GM18870 (cell line): ENCODE measurements around the gene TMEM181.
"Not testable (repeated sequence)": the region's sequence is repeated elsewhere in the genome, so short reads cannot be mapped to it uniquely, and the experiment has no call there.

ENCODE experiments used
- ATAC-seq: cut with Tn5 transposase; IDR thresholded peaks from one replicate; pipeline ENCODE4 v1.9.1; 2021; ENCODE audit warnings: moderate library complexity; ENCODE audit not compliant: unreplicated experiment

Gene TMEM181

DNA sequence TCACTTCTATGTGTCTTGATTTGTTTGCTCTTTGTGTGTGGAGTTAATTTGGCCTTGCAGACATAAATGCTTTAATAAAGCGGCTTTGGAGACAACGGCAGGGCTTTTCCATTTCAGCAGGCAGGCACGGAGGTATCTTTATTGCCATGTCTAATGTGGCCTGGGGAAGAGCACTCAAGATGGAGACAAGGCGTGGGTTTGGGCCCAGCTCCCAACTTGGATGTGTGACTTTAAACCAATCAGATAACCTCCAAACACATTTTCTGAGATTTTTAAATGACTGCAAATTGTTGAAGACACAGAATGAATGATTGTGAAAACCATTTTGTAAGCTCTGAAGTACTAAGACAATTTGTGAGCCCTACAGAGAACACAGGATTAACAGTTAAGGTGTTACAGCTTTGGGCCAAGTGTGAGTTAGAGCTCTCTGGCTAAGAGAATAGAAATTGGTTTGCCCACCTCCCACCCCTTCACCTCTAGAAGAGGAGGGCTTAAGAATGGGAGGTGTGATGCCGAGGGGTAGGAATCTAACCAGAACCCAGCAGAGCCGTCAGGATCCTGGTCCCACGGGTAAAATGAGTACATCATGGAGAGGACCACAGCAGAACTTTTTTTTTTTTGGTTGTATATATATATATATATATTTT is 75.7 kb downstream of the TMEM181 start:
- no peak for ATAC-seq

DNA sequence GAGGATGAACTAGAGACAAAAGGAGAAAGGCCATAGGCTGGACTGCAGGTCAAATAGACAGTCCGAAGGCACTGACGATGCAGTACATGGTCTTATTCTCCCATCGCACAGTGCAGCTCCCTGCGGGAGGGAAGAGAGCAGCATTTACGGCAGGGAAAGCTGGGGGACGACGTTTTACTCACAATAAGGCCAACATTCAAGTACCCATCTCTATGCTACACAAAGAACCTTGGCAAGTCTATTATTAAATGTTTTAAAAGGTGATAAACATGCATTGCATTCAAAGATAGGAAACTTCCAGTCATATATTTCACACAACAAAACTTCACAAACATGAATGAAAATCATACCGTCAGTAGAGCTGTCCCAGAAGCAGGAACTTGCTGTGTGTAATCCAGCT is 76.9 kb downstream of the TMEM181 start:
- ATAC-seq = no peak

DNA sequence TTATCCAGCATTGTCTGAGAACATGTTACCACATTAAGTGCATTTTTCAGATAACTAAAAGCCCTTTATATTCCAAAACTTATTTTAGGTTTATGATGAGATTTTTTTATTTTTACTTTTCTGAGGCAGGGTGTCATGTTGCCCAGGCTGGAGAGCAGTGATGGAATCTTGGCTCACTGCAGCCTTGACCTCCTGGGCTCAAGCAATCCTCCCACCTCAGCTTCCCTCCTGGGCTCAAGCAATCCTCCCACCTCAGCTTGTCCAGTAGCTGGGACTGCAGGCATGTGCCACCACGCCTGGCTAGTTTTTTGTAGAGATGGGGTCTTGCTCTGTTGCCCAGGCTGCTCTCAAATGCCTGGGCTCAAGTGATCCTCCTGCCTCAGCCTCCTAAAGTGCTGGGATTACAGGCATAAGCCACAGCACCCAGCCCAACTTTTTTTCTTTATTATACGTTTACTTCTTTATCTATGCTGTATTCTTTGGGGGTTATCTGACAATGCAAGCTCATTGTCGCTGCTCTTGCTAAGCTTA is 78.5 kb downstream of the TMEM181 start:
- ATAC-seq = no peak

DNA sequence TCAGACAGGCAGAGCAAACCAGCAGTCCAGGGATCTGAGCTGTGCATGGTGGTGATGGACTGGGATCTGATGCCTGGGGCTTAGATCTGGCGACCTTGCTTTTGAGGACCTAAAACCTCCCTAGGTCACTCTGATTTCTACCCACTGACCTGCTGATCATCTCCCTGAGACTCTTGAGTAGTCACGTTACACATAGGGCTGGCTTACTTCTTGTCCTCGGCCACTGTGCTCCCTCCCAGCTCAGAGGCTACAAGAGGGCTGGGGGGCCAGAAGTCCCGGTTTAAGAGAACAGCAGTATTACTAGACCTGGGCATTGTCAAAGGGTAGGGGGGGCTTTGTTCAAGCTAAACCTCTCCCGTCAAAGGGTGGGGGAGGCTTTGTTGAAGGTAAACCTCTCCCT is 79.2 kb downstream of the TMEM181 start:
- ATAC-seq = no peak

DNA sequence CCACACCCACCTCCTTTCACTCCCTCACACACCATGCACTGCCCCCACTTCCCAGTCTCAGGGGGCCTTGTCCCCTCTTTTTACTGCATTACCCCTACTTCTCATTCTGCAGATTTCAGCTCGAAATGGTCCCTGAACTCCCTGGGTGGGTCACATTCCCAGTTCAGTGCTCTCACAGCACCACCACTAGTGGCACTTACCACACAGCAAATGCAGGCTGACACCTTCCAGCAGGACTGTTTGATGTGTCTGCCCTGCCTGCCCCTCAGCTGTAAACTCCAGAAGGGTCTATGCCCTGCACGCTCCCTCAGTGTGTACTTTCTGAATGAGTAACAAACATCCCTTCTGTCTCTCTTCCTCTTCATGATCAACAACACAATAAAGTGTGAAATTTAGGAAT is 80.6 kb downstream of the TMEM181 start:
- ATAC-seq = no peak

DNA sequence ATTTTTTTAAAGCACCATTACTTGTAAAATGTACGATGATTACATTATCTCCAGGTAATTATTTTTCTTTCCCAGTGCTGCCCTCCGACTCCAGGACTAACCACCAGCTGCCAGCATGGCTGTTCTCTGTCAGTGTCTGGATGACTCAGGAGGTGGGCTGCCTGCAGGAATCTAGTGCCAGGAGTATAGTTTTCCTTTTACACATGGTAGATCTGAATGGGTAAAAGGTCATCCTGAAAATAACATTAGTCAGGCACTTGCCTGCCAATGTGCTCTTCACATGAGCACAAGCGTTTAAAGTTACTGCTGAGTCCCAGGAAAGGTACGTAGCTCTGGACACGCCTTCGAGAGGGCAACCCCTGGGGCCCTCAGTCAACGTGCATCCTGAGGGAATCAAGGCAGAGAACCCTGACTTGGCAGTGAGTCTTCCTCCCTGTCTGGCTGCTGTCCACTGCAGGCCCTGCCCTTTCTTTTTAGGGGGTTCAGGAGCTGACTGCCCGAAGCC is 82.3 kb downstream of the TMEM181 start:
- no peak for ATAC-seq

DNA sequence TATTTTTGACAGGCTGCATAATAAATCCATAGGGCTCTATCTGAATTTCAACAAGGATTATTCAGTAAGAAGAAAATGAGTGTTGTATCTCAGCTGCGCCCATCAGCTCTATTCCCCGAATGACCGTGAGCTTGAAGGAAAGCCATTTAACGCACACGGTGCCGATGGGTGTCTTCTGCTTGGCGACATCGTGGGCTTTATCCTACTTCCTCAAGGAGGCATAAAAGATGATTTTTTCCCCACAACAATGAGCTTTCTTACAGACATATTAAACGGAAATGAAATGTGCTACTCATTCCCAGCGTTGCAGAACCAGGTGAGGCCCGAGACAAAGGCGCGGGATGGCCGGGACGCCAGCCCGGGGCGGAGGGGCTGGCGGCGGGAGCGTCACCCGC is 83.9 kb downstream of the TMEM181 start:
- ATAC-seq = no peak

DNA sequence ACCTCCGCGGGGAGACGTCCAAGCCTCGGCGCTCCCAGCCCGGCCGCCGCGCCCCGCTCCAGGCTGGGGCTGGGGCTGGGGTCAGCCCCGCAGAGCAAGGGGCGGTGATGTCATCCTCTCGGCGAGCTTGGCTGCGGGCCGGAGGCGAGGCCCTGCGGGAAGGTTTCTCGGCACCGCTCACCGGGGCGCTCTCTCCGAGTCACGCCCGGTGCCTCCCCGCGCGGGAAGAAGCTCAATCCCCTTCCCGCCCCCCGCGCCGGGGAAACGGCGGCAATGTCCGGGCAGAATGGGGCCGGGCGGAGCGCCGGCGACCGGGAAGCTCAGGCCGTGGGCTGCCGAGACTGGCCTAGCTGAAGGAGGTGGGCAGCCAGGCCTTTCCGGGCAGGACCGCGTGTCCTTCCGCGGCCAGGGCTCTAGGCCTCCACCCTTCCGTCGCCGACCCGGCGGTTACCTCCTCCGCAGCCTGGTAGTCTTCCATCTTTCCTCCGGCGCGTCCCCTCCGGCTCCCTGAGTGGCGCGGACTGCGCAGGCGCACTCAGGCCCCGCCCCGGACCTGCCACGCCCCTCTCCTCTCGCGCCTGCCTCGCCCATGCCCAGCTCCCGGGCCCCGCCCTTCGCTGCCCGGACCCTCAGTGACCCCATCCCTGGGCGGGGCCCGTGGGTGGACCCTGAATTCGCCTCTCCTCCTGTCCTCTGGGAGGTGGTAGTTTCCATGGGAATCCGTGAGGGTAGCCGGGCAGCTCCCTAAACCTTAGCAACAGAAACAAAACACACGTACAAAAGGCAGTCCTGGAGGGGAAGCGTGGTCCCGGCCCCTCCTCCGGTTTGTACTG is 84.6 kb downstream of the TMEM181 start, which contains the start of gene DYNLT1:
TSS of gene DYNLT1 (minus strand) at position 513 of the 833 bp plus-strand sequence. CDS start at position 478, 35 bp downstream.
- ATAC-seq = peak; percentile 26

DNA sequence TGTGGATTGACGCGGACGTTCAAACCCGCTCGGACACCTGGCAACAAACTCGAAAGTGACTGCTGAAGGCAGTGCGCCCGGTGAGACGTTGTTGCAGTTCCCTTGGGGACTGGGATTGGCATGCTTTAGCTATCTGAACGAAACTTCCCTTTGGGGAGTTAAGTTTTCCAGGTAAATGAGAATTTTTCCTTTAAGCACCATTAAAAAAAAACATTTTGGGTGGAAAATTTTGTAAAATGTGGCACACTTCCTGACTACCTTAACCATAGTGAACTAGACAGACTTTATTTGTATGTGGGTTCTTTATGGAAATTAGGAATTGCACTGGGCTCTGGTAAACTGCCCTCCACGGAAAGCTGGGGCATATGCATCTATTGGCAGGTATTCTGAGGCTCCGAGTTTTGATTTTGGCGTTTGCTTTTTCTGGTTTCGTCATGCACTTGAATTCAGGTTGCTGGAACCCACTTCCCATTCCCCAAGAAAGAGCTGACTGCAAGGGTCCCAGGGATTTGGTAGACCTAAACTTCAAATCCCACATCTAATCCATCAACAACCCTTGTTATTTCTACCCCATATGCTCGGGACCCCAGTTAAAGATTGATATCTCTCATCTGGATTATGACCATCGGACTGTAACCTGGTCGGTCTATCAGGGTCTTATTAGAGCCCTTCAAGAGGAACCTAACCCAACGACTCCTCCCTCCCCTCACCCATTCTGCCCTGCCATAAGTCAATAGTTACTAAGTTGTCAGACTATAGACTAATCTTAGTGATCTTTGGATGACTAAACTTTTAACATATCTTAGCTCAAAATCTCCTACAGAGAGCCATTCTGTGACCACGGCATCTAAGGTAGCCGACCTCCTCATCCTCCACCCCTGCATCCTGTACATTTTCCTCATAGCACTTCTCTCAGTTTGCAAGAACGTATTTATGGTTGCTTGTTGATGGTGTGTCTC is 85.5 kb downstream of the TMEM181 start:
- ATAC-seq = no peak

DNA sequence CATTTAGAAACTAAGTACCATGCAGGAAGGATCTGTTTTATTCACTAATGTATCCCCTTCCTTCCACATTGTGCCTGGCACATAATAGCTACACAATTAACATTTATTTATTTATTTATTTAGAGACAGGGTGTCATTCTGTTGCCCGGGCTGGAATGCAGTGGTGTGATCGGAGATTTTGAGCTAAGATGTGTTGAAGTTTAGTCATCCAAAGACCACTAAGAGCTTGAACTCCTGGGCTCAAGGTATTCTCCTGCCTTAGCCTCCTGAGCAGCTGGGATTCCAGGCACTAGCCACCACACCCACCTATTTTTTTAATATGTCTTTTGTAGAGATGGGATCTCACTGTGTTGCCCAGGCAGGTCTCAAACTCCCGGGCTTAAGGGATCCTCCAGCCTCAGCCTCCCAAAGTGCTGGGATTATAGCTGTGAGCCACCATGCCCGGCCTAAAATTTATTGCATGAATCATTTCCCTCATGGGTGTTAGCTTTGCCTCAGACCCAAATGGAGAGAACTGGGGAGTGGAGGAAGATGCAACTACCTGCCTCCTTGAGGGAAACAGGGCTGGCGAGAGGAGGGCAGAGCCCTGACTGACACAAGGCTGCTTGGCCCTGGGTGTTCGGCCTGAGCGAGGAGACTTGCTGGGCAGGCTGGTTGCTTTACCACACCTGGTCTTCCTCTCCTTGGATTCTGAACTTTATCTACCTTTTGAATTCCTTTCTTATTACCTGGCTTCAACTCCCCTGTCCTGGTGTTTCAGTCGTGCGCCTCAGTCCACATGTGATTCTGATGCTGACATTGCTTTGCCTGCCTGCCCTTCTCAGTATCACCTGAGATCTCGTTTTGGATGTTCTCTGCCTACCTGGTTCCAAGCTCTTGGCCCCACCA is 86.4 kb downstream of the TMEM181 start:
- no peak for ATAC-seq

DNA sequence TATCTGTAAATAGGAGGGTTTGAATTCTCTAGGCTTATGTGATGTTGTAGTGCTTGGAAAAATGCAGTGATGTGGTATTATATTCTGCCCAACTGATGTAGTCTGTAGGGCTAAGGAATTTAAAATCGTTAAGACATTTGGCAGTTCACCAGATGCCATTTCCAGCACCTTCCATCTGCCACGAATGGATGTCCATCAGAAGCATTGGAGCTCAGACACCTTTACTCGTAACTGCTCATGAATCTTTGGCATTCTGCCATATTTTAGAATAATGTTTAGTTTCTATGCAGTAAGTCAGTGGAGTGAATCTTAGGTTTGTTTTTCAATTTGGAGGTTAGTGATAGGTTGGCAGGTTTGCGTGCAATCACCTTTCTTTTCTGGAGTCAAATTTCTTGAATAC is 87.6 kb downstream of the TMEM181 start:
- no peak for ATAC-seq

DNA sequence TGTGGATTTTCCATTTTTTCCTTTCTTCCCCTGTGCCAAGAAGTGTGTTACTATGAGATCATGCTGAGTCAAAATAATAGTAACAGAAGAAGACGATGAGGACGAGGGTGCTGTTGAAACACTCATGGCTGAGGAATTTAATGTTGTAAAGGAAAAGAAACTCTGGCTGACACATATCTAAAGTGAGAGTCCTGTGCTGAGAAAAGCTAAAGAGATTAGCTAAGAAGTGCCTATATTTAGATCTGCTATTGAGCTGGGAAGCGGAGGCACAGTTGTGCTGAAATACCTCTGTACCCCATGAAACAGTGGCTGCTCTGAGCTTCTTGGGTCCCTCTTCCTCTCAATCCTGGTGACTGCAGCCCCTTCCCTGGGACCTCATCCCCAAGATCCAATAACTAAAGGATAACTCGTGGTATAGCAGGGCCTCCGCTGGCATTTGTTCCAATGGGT is 88.8 kb downstream of the TMEM181 start:
- peak; percentile 42 for ATAC-seq

DNA sequence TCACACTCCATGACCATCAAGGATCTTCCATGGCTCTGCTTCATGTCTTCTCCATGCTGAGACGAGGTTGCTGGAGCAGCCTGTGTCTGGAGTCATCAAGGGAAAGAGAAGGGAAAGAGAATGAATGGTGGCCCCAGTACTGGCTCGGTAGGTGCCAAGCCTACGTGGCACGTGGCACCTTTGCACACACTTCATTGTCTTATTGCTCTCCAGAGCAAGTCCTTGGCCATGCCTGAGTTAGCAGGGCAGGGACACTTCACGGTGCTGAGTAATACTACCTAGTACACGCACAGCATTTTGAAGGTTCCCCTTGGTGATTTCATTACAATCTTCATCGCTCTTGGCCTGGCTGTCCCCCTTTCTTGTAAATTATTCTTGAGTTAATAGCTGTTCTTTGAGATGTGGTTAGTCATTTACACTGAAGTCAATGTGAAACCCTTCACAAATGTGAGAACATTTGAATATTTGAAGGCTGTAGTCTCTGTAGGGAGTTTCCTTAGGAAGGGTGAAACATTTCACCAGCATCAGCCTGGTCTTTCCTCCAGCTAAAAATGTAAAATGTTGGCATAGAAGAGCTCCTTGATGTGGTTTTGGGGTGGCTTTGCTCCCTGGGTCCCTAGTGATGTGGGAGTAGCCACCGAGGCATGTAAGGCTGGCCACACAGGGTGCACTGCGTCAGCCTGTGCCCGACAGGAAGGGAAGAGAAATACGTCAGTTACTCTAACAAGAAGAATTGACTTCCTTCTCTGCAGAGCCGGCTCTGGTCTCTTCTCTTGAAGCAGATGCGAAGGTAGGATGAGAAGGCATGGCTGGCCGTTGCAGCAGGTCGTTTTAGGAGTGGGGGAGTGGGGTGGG is 89.6 kb downstream of the TMEM181 start, which contains the start of gene SYTL3:
TSS of gene SYTL3 (plus strand) at position 766 of the 855 bp plus-strand sequence. CDS start 13,215 bp downstream, outside the sequence.
- peak; percentile 50 for ATAC-seq

DNA sequence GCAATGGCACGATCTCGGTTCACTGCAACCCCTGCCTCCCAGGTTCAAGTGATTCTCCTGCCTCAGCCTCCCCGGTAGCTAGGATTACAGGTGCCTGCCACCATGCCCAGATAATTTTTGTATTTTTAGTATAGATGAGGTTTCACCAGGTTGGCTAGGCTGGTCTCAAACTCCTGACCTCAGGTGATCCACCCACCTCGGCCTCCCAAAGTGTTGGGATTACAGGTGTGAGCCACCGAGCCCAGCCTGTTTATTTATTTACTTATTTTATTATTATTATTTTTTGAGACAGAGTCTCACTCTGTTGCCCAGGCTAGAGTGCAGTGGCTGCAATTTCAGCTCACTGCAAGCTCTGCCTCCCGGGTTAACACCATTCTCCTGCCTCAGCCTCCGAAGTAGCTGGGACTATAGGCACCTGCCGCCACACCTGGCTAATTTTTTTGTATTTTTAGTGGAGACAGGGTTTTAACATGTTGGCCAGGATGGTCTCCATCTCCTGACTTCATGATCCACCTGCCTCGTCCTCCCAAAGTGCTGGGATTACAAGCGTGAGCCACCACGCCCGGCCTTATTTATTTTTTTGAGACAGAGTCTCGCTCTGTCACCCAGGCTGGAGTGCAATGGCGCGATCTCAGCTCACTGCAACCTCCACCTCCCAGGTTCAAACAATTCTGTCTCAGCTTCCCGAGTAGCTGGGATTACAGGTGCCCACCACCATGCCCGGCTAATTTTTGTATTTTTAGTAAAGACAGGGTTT is 92.3 kb downstream of the TMEM181 start:
- ATAC-seq = not testable (repeated sequence)

DNA sequence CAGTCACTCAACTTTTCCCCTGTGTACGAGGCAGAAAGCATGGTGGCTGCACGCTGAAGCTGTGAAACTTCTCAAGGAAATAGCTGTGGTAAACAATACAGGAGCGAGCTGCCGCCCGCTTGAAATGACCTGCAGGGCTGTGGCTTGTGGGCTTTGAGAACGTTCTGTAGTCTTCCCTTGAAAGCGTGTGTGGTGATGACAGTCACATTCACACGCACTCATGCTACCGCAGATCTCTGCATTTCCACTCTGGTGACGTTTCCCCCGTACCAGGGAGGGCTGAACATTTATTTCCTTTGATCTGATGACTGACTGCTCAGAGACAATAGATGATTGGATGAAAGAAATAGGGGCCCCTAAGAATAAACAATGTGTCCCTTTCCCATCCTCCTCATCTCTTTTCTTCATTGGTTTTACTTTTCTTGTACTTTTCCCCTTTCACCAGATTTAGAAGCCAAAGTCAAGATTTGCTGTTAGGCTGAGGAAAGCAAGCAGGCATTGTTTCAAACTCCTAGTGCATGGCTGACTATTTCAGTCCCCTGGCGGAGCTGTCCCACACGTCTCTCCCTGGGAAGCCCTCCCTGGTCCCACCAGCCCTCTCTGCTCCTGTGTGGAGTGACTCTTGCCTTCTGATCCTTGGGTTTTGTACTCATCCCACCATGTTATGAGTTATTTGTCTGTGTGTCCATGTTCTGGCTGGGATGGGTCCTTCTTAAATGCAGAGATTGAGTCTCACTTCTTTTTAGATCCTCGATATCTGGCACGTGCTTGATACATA is 93.9 kb downstream of the TMEM181 start:
- ATAC-seq = peak; percentile 46

DNA sequence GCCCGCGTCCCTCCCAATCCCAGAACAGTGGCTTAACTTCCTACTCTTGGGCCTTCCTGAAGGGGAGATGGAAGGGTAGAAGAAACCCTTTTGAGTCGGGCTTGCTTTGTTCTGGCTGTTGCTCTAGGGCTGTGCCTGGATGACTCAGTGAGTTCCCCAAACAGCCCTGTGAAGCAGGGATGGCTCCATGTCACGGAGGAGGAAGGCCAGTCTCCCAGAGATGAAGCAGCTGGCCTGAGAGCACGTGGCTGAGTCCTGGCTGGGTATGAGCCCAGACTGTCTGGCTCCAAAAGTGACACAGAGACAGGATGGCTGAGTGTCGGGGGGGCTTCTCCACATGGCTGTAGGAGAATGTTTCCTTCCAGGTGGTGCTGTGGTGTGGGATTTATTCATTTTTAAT is 94.6 kb downstream of the TMEM181 start:
- ATAC-seq = no peak

DNA sequence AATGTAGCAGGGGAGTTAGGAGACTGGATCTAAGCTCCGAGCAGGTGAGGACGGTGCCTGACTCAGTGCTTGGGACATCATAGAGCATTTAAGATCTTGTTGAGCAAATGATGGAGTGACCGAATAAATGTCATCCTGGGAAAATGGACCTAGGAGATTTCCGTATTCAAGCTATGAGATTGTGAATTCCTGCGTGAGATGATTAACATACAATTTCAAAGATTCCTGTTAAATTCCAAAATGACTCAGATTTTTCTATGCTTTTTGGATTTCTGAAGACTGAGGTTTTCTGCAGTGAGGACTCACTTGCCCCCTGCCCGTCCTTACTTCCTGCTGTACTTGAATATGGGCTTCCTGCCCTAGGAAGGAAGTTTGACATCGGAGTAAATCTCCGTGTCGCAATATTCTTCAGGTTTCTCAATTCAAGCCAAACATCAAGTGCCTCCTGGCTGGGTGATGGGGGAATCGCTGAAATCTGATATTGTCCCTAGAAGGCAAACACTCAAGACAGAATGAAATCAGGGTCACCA is 95.1 kb downstream of the TMEM181 start:
- ATAC-seq = no peak
